H1 (cell line): Measurements from ENCODE around the gene LIN28A.
A peak's percentile ranks its signal among the peaks of the same experiment; 100 is the strongest.

ENCODE experiments used
- CTCF ChIP-seq, 3 experiments: IDR thresholded peaks; 1 replicate in 2 of 3; 2 replicates in 1 of 3; pipeline versions ENCODE4 v1.5.1 to v1.6.1; 2011; ENCODE audit warnings: low read length in 3 of 3, mild to moderate bottlenecking in 3 of 3, inconsistent platforms in 2 of 3, low read depth in 1 of 3, moderate library complexity in 1 of 3; ENCODE audit not compliant: insufficient read depth in 1 of 3; ENCODE audit errors: control extremely low read depth in 1 of 3
- MAX ChIP-seq: IDR thresholded peaks from 2 replicates; pipeline ENCODE4 v1.6.1; 2012; ENCODE audit warnings: inconsistent platforms
- POLR2A ChIP-seq, 2 experiments: IDR thresholded peaks; 1 replicate in 1 of 2; 2 replicates in 1 of 2; pipeline ENCODE4 v1.6.1; 2011; ENCODE audit warnings: low read depth in 2 of 2, low read length in 2 of 2, mild to moderate bottlenecking in 2 of 2; ENCODE audit errors: control extremely low read depth in 1 of 2
- SRF ChIP-seq: IDR thresholded peaks from 2 replicates; pipeline ENCODE4 v1.6.1; 2011; ENCODE audit warnings: mild to moderate bottlenecking, low read depth, low read length, moderate library complexity
- TAF1 ChIP-seq: IDR thresholded peaks from 2 replicates; pipeline ENCODE4 v1.6.1; 2011; ENCODE audit warnings: mild to moderate bottlenecking, low read depth, low read length

GRCh38 chr1:26477446-26478152 lies 67.0 kb downstream of the LIN28A start:
- TF ChIP-seq CTCF (IDR thresholded peaks at IDR 0.05; ENCODE audit: control extremely low read depth in 1 of 3, insufficient read depth in 1 of 3, low read depth in 1 of 3, low read length in 3 of 3) (no peak), TAF1 (no peak), MAX (no peak), POLR2A (IDR thresholded peaks at IDR 0.05; ENCODE audit: control extremely low read depth in 1 of 2, low read depth in 2 of 2, low read length in 2 of 2) (peak; percentile 42 to 76; a peak in 2 of 3 replicates), SRF (no peak)
